KMS-11 (cell line): ENCODE measurements around the gene WDR89.

Source experiments
- H2AFZ ChIP-seq: fragments of 200-600 bp; sonication (generic); 2 replicates; pipeline ENCODE4 v1.6.1; 2016; ENCODE audit warnings: antibody characterized with exemption, mixed run types, low read depth
- H3K27ac ChIP-seq: fragments of 200-600 bp; sonication (generic); 2 replicates; pipeline ENCODE4 v1.6.1; 2016; ENCODE audit warnings: mild to moderate bottlenecking, mixed run types
- H3K27me3 ChIP-seq: fragments of 200-600 bp; sonication (generic); 2 replicates; pipeline ENCODE4 v1.6.1; 2017; ENCODE audit warnings: mild to moderate bottlenecking, low read depth, mixed run types, moderate library complexity; ENCODE audit not compliant: insufficient read depth
- H3K36me3 ChIP-seq: fragments of 200-600 bp; sonication (generic); 2 replicates; pipeline ENCODE4 v1.6.1; 2017; ENCODE audit warnings: mild to moderate bottlenecking, mixed run types; ENCODE audit not compliant: insufficient read depth
- H3K4me1 ChIP-seq: fragments of 200-600 bp; sonication (generic); 2 replicates; pipeline ENCODE4 v1.6.1; 2016; ENCODE audit warnings: mild to moderate bottlenecking, low read depth, mixed run types; ENCODE audit not compliant: poor library complexity, severe bottlenecking
- H3K4me2 ChIP-seq: fragments of 200-600 bp; sonication (generic); 2 replicates; pipeline ENCODE4 v1.7.0; 2016; ENCODE audit warnings: mild to moderate bottlenecking, mixed run types
- H3K4me3 ChIP-seq: fragments of 200-600 bp; sonication (generic); IDR thresholded peaks from 2 replicates; pipeline ENCODE4 v1.6.1; 2017; ENCODE audit warnings: low read depth, low read length, mixed read lengths; ENCODE audit not compliant: insufficient read depth
- H3K79me2 ChIP-seq: fragments of 200-600 bp; sonication (generic); 2 replicates; pipeline ENCODE4 v1.6.1; 2016; ENCODE audit warnings: low read depth, mixed run types; ENCODE audit not compliant: insufficient read depth
- H3K9ac ChIP-seq: fragments of 200-600 bp; sonication (generic); 2 replicates; pipeline ENCODE4 v1.6.1; 2016; ENCODE audit warnings: mild to moderate bottlenecking, mixed run types
- H4K20me1 ChIP-seq: fragments of 200-600 bp; sonication (generic); 2 replicates; pipeline ENCODE4 v1.6.1; 2016; ENCODE audit warnings: mild to moderate bottlenecking, mixed run types; ENCODE audit not compliant: insufficient read depth
- TF ChIP-seq, protein P1 (sequence below): fragments of 200-600 bp; sonication (generic); conservative IDR thresholded peaks from 2 replicates; pipeline ENCODE4 v1.6.1; 2017; ENCODE audit warnings: low read depth, mild to moderate bottlenecking, antibody characterized with exemption, low read length, moderate library complexity, mixed read lengths

WDR89 gene

DNA sequence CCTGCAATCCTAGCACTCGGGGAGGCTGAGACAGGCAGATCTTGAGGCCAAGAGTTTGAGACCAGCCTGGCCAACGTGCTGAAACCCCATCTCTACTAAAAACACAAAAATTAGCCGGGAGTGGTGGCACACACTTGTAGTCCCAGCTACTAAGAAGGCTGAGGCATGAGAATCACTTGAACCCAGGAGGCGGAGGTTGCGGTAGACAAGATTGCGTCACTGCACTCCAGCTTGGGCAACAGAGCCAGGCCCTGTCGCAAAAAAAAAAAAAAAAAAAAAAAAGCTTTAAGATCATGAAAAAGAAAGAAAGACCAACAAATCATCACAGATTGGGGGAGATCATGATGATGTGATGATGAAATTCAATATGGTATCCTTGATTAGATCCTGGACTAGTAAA lies 30.6 kb downstream of the WDR89 start:
- Histone ChIP-seq H3K9ac (no peak overlapping the region), H2AFZ (no peak overlapping the region), H3K36me3 (no peaks in the 10 kb centered on the region), H3K27me3 (no peaks in the 10 kb centered on the region), H3K4me1 (peaks cover 4% of the 10 kb centered on the region), H4K20me1 (no peaks in the 10 kb centered on the region), H3K27ac (no peak overlapping the region), H3K79me2 (no peaks in the 10 kb centered on the region), H3K4me3 (no peak overlapping the region), H3K4me2 (no peak overlapping the region)
- TF ChIP-seq, protein P1, sequence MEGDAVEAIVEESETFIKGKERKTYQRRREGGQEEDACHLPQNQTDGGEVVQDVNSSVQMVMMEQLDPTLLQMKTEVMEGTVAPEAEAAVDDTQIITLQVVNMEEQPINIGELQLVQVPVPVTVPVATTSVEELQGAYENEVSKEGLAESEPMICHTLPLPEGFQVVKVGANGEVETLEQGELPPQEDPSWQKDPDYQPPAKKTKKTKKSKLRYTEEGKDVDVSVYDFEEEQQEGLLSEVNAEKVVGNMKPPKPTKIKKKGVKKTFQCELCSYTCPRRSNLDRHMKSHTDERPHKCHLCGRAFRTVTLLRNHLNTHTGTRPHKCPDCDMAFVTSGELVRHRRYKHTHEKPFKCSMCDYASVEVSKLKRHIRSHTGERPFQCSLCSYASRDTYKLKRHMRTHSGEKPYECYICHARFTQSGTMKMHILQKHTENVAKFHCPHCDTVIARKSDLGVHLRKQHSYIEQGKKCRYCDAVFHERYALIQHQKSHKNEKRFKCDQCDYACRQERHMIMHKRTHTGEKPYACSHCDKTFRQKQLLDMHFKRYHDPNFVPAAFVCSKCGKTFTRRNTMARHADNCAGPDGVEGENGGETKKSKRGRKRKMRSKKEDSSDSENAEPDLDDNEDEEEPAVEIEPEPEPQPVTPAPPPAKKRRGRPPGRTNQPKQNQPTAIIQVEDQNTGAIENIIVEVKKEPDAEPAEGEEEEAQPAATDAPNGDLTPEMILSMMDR = no peak

DNA sequence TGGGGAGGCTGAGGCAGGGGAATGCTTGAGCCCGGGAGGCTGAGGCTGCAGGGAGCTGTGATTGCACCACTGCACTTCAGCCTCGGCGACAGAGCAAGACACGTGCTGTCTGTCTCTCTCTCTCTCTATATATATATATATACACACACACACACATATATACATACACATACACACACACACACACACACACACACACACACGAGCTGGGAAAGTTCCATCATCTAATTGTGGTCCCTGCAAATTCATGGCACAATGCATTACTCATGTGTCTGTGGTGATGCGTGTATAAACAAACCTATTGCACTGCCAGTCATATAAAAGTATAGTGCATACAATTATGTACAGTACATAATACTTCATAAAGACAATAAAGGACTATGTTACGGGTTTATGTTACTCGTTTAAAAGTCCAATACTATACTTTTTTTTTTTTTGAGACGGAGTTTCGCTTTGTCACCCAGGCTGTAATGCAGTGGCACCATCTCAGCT lies 36.6 kb downstream of the WDR89 start:
- Histone ChIP-seq H3K79me2 (no peaks in the 10 kb centered on the region), H3K4me3 (no peak overlapping the region)

DNA sequence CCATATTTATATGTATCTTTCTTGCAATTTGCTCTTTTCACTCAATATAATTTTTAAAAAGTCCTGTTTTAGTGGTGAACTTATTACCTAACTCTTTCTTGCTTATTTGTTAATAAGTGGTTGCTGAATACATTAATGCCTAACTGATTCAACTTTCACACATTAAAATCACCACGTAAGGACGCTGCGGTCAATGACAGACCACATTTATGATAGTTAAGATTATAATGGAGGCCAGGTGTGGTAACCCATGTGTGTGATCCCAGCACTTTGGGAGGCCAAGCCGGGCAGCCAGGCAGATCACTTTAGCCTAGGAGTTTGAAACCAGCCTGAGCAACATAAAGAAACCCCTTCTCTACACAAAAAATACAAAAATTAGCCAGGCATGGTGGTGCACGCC lies 37.0 kb downstream of the WDR89 start:
- Histone ChIP-seq H2AFZ (no peak overlapping the region), H3K27ac (no peak overlapping the region), H3K4me2 (no peak overlapping the region), H3K79me2 (no peaks in the 10 kb centered on the region), H3K9ac (no peak overlapping the region), H3K4me1 (no peaks in the 10 kb centered on the region), H3K36me3 (no peaks in the 10 kb centered on the region), H4K20me1 (no peaks in the 10 kb centered on the region), H3K4me3 (no peak overlapping the region), H3K27me3 (no peaks in the 10 kb centered on the region)
- TF ChIP-seq, protein P1 = no peak

More for the DNA sequence above, 36.6 kb downstream of the WDR89 start:
- Histone ChIP-seq H3K27me3 (no peaks in the 10 kb centered on the region), H3K4me1 (no peaks in the 10 kb centered on the region), H4K20me1 (no peaks in the 10 kb centered on the region), H3K27ac (no peak overlapping the region), H3K4me2 (no peak overlapping the region), H3K9ac (no peak overlapping the region), H3K36me3 (no peaks in the 10 kb centered on the region), H2AFZ (no peak overlapping the region)
- TF ChIP-seq, protein P1 = no peak

DNA sequence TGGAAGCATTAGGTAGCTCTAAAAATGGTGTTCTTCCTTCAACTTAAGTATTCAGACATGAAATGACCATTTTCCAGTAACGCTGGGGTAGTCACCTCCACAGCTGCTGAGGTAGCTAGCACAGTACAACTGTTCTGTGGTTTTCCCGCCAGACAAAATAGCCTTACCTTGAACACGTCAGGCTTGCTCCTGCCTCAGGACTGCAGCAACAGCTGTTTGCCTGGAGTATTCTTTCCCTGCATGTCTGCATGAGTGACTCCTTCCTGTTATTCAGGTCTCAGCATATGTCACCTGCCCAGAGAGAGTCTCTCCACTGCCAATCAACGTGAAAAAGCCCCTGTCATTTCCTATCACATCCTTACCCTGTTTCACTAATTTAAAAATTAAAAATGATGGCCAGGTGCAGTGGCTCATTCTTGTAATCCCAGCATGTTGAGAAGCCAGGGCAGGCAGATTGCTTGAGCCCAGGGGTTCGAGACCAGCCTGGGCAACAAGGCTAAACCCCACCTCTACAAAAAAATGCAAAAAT lies 37.9 kb downstream of the WDR89 start:
- H3K27ac ChIP-seq = no peak overlapping the region
- H3K27me3 ChIP-seq = no peaks in the 10 kb centered on the region
- no peak overlapping the region for H3K9ac ChIP-seq
- H3K4me1 ChIP-seq = no peaks in the 10 kb centered on the region
- no peak overlapping the region for H3K4me2 ChIP-seq
- H3K4me3 ChIP-seq = no peak overlapping the region
- no peaks in the 10 kb centered on the region for H3K79me2 ChIP-seq
- TF ChIP-seq, protein P1 = no peak
- no peaks in the 10 kb centered on the region for H3K36me3 ChIP-seq
- H4K20me1 ChIP-seq = no peaks in the 10 kb centered on the region
- H2AFZ ChIP-seq = no peak overlapping the region
